Measurements from ENCODE around the gene MRPS21.
A peak's percentile ranks its signal among the peaks of the same experiment; 100 is the strongest.
"Not testable (repeated sequence)": the region's sequence is repeated elsewhere in the genome, so short reads cannot be mapped to it uniquely, and the experiment has no call there.

Gene MRPS21

GRCh38 chr1:150283260-150283659 is 10.4 kb upstream of the MRPS21 start:
- H3K36me3 ChIP-seq (ENCODE audit: insufficient read depth, low read length) = peaks cover 16% of the 10 kb centered on the region
- peaks cover 18% of the 10 kb centered on the region for H3K4me1 ChIP-seq (ENCODE audit: insufficient read depth, low read length)
- peak overlapping the region; percentile 92 for H3K27ac ChIP-seq (ENCODE audit: low read depth, low read length)
- H3K9me3 ChIP-seq (ENCODE audit: low read length) = no peaks in the 10 kb centered on the region
- peak overlapping the region; percentile 71 to 86 for H3K4me3 ChIP-seq (ENCODE audit: low read depth in 1 of 2, low read length in 2 of 2)
- H3K27me3 ChIP-seq (ENCODE audit: control insufficient read depth in 1 of 2, insufficient read depth in 2 of 2, low read length in 2 of 2) = no peaks in the 10 kb centered on the region
- H3K9ac ChIP-seq (ENCODE audit: low read length) = peak overlapping the region; percentile 80

- no peaks in the 10 kb centered on the region for H3K27me3 ChIP-seq (ENCODE audit: control insufficient read depth in 1 of 2, insufficient read depth in 2 of 2, low read length in 2 of 2)
- H3K36me3 ChIP-seq (ENCODE audit: insufficient read depth, low read length) = peaks cover 16% of the 10 kb centered on the region
- no peak overlapping the region for H3K4me3 ChIP-seq (ENCODE audit: low read depth in 1 of 2, low read length in 2 of 2)
- H3K9ac ChIP-seq (ENCODE audit: low read length) = no peak overlapping the region
- H3K9me3 ChIP-seq (ENCODE audit: low read length) = no peaks in the 10 kb centered on the region
- H3K27ac ChIP-seq (ENCODE audit: low read depth, low read length) = no peak overlapping the region
- H3K4me1 ChIP-seq (ENCODE audit: insufficient read depth, low read length) = peaks cover 9% of the 10 kb centered on the region
Observed at GRCh38 chr1:150288382-150288781, 5.3 kb upstream of the MRPS21 start.

GRCh38 chr1:150288822-150289221 is 4.8 kb upstream of the MRPS21 start:
- Histone ChIP-seq H3K27ac (ENCODE audit: low read depth, low read length) (no peak overlapping the region), H3K36me3 (ENCODE audit: insufficient read depth, low read length) (peaks cover 16% of the 10 kb centered on the region), H3K27me3 (ENCODE audit: control insufficient read depth in 1 of 2, insufficient read depth in 2 of 2, low read length in 2 of 2) (no peaks in the 10 kb centered on the region), H3K4me3 (ENCODE audit: low read depth in 1 of 2, low read length in 2 of 2) (no peak overlapping the region), H3K9ac (ENCODE audit: low read length) (no peak overlapping the region), H3K9me3 (ENCODE audit: low read length) (no peaks in the 10 kb centered on the region), H3K4me1 (ENCODE audit: insufficient read depth, low read length) (peaks cover 6% of the 10 kb centered on the region)

GRCh38 chr1:150295476-150295875 is 1.8 kb downstream of the MRPS21 start:
- H3K9me3 ChIP-seq (ENCODE audit: low read length) = no peaks in the 10 kb centered on the region
- no peaks in the 10 kb centered on the region for H3K27me3 ChIP-seq (ENCODE audit: control insufficient read depth in 1 of 2, insufficient read depth in 2 of 2, low read length in 2 of 2)
- H3K9ac ChIP-seq (ENCODE audit: low read length) = no peak overlapping the region
- no peak overlapping the region for H3K27ac ChIP-seq (ENCODE audit: low read depth, low read length)
- H3K4me1 ChIP-seq (ENCODE audit: insufficient read depth, low read length) = peaks cover 11% of the 10 kb centered on the region
- no peak overlapping the region for H3K4me3 ChIP-seq (ENCODE audit: low read depth in 1 of 2, low read length in 2 of 2)
- H3K36me3 ChIP-seq (ENCODE audit: insufficient read depth, low read length) = peaks cover 24% of the 10 kb centered on the region

- H3K4me1 ChIP-seq (ENCODE audit: insufficient read depth, low read length) = no peaks in the 10 kb centered on the region
- H3K27me3 ChIP-seq (ENCODE audit: control insufficient read depth in 1 of 2, insufficient read depth in 2 of 2, low read length in 2 of 2) = no peaks in the 10 kb centered on the region
- H3K27ac ChIP-seq (ENCODE audit: low read depth, low read length) = no peak overlapping the region
- no peaks in the 10 kb centered on the region for H3K9me3 ChIP-seq (ENCODE audit: low read length)
- H3K9ac ChIP-seq (ENCODE audit: low read length) = no peak overlapping the region
- H3K4me3 ChIP-seq (ENCODE audit: low read depth in 1 of 2, low read length in 2 of 2) = no peak overlapping the region
- H3K36me3 ChIP-seq (ENCODE audit: insufficient read depth, low read length) = peaks cover 47% of the 10 kb centered on the region
Observed at GRCh38 chr1:150299716-150300115, 6.1 kb downstream of the MRPS21 start.

GRCh38 chr1:150302338-150302737 is 8.7 kb downstream of the MRPS21 start:
- no peak overlapping the region for H3K4me3 ChIP-seq (ENCODE audit: low read depth in 1 of 2, low read length in 2 of 2)
- H3K9me3 ChIP-seq (ENCODE audit: low read length) = no peaks in the 10 kb centered on the region
- H3K27me3 ChIP-seq (ENCODE audit: control insufficient read depth in 1 of 2, insufficient read depth in 2 of 2, low read length in 2 of 2) = no peaks in the 10 kb centered on the region
- H3K9ac ChIP-seq (ENCODE audit: low read length) = no peak overlapping the region
- H3K27ac ChIP-seq (ENCODE audit: low read depth, low read length) = no peak overlapping the region
- H3K36me3 ChIP-seq (ENCODE audit: insufficient read depth, low read length) = peaks cover 35% of the 10 kb centered on the region
- H3K4me1 ChIP-seq (ENCODE audit: insufficient read depth, low read length) = no peaks in the 10 kb centered on the region

GRCh38 chr1:150302902-150303301 is 9.2 kb downstream of the MRPS21 start:
- H3K36me3 ChIP-seq (ENCODE audit: insufficient read depth, low read length) = peaks cover 35% of the 10 kb centered on the region
- no peak overlapping the region for H3K9ac ChIP-seq (ENCODE audit: low read length)
- no peak overlapping the region for H3K27ac ChIP-seq (ENCODE audit: low read depth, low read length)

GRCh38 chr1:150308585-150308984 is 14.9 kb downstream of the MRPS21 start:
- not testable (repeated sequence) for H3K4me3 ChIP-seq (ENCODE audit: low read depth in 1 of 2, low read length in 2 of 2); H3K9me3 ChIP-seq (ENCODE audit: low read length); H3K4me1 ChIP-seq (ENCODE audit: insufficient read depth, low read length); H3K27me3 ChIP-seq (ENCODE audit: control insufficient read depth in 1 of 2, insufficient read depth in 2 of 2, low read length in 2 of 2); H3K9ac ChIP-seq (ENCODE audit: low read length); H3K27ac ChIP-seq (ENCODE audit: low read depth, low read length)
- H3K36me3 ChIP-seq (ENCODE audit: insufficient read depth, low read length) = peaks cover 13% of the 10 kb centered on the region

More at GRCh38 chr1:150302902-150303301, 9.2 kb downstream of the MRPS21 start:
- no peaks in the 10 kb centered on the region for H3K4me1 ChIP-seq (ENCODE audit: insufficient read depth, low read length)
- no peaks in the 10 kb centered on the region for H3K9me3 ChIP-seq (ENCODE audit: low read length)
- no peaks in the 10 kb centered on the region for H3K27me3 ChIP-seq (ENCODE audit: control insufficient read depth in 1 of 2, insufficient read depth in 2 of 2, low read length in 2 of 2)
- H3K4me3 ChIP-seq (ENCODE audit: low read depth in 1 of 2, low read length in 2 of 2) = no peak overlapping the region

GRCh38 chr1:150309758-150310508 is 16.3 kb downstream of the MRPS21 start:
- no peaks in the 10 kb centered on the region for H3K9me3 ChIP-seq (ENCODE audit: low read length)
- peaks cover 10% of the 10 kb centered on the region for H3K36me3 ChIP-seq (ENCODE audit: insufficient read depth, low read length)
- H3K27ac ChIP-seq (ENCODE audit: low read depth, low read length) = no peak overlapping the region
- H3K4me3 ChIP-seq (ENCODE audit: low read depth in 1 of 2, low read length in 2 of 2) = no peak overlapping the region
- H3K9ac ChIP-seq (ENCODE audit: low read length) = no peak overlapping the region
- H3K4me1 ChIP-seq (ENCODE audit: insufficient read depth, low read length) = no peaks in the 10 kb centered on the region
- H3K27me3 ChIP-seq (ENCODE audit: control insufficient read depth in 1 of 2, insufficient read depth in 2 of 2, low read length in 2 of 2) = no peaks in the 10 kb centered on the region

- Histone ChIP-seq H3K27me3 (ENCODE audit: control insufficient read depth in 1 of 2, insufficient read depth in 2 of 2, low read length in 2 of 2) (no peaks in the 10 kb centered on the region), H3K4me1 (ENCODE audit: insufficient read depth, low read length) (no peaks in the 10 kb centered on the region), H3K27ac (ENCODE audit: low read depth, low read length) (no peak overlapping the region), H3K36me3 (ENCODE audit: insufficient read depth, low read length) (peaks cover 10% of the 10 kb centered on the region), H3K4me3 (ENCODE audit: low read depth in 1 of 2, low read length in 2 of 2) (no peak overlapping the region), H3K9ac (ENCODE audit: low read length) (no peak overlapping the region), H3K9me3 (ENCODE audit: low read length) (no peaks in the 10 kb centered on the region)
Observed at GRCh38 chr1:150311762-150312161, 18.1 kb downstream of the MRPS21 start.

GRCh38 chr1:150314691-150315090 is 21.0 kb downstream of the MRPS21 start:
- not testable (repeated sequence) for H3K27ac ChIP-seq (ENCODE audit: low read depth, low read length); H3K4me1 ChIP-seq (ENCODE audit: insufficient read depth, low read length); H3K9me3 ChIP-seq (ENCODE audit: low read length); H3K36me3 ChIP-seq (ENCODE audit: insufficient read depth, low read length); H3K27me3 ChIP-seq (ENCODE audit: control insufficient read depth in 1 of 2, insufficient read depth in 2 of 2, low read length in 2 of 2); H3K9ac ChIP-seq (ENCODE audit: low read length); H3K4me3 ChIP-seq (ENCODE audit: low read depth in 1 of 2, low read length in 2 of 2)

GRCh38 chr1:150320667-150320978 is 27.0 kb downstream of the MRPS21 start:
- Histone ChIP-seq H3K9me3 (ENCODE audit: low read length) (no peaks in the 10 kb centered on the region), H3K27ac (ENCODE audit: low read depth, low read length) (no peak overlapping the region), H3K36me3 (ENCODE audit: insufficient read depth, low read length) (peaks cover 10% of the 10 kb centered on the region), H3K9ac (ENCODE audit: low read length) (no peak overlapping the region), H3K27me3 (ENCODE audit: control insufficient read depth in 1 of 2, insufficient read depth in 2 of 2, low read length in 2 of 2) (no peaks in the 10 kb centered on the region), H3K4me1 (ENCODE audit: insufficient read depth, low read length) (peaks cover 9% of the 10 kb centered on the region), H3K4me3 (ENCODE audit: low read depth in 1 of 2, low read length in 2 of 2) (peak overlapping the region; percentile 36 to 87)

Measured in muscle layer of colon (tissue), 2 donors.